ENCODE results near the gene MEDAG.
A peak's percentile ranks its signal among the peaks of the same experiment; 100 is the strongest.

MEDAG gene

GRCh38 chr13:30936971-30937370, 30.9 kb downstream of the MEDAG start:
- Mint-ChIP-seq H3K4me3 (no peak overlapping the region), H3K9me3 (peaks cover 5% of the 10 kb centered on the region), H3K36me3 (no peaks in the 10 kb centered on the region), H3K27ac (no peak overlapping the region), H3K4me1 (no peaks in the 10 kb centered on the region)
- no peak for ATAC-seq
- DNase-seq (ENCODE audit: low spot score in 2 of 2), result peak in 1 of 2 donors; percentile 41

GRCh38 chr13:30943881-30944280, 37.8 kb downstream of the MEDAG start:
- Mint-ChIP-seq H3K27ac (no peak overlapping the region), H3K9me3 (peaks cover 5% of the 10 kb centered on the region), H3K4me3 (no peak overlapping the region), H3K4me1 (no peaks in the 10 kb centered on the region), H3K36me3 (no peaks in the 10 kb centered on the region)
- ATAC-seq (no peak), DNase-seq (ENCODE audit: low spot score in 2 of 2) (no peak)

- no peaks in the 10 kb centered on the region for H3K36me3 Mint-ChIP-seq
- no peak overlapping the region for H3K4me3 Mint-ChIP-seq
- H3K9me3 Mint-ChIP-seq, result peaks cover 13% of the 10 kb centered on the region
- H3K27ac Mint-ChIP-seq, result no peak overlapping the region
- ATAC-seq, result no peak
- no peak for DNase-seq (ENCODE audit: low spot score in 2 of 2)
- H3K4me1 Mint-ChIP-seq, result no peaks in the 10 kb centered on the region
These were observed 51.3 kb downstream of the MEDAG start for GRCh38 chr13:30957258-30957943.

- Mint-ChIP-seq H3K27ac (no peak overlapping the region), H3K4me3 (no peak overlapping the region), H3K36me3 (no peaks in the 10 kb centered on the region), H3K9me3 (peaks cover 13% of the 10 kb centered on the region), H3K4me1 (no peaks in the 10 kb centered on the region)
- no peak for ATAC-seq
- no peak for DNase-seq (ENCODE audit: low spot score in 2 of 2)
These were observed 53.6 kb downstream of the MEDAG start for GRCh38 chr13:30959678-30960077.

- DNase-seq (ENCODE audit: low spot score in 2 of 2), result no peak
- peaks cover 10% of the 10 kb centered on the region for H3K9me3 Mint-ChIP-seq
- H3K36me3 Mint-ChIP-seq, result no peaks in the 10 kb centered on the region
- H3K4me1 Mint-ChIP-seq, result no peaks in the 10 kb centered on the region
- no peak overlapping the region for H3K4me3 Mint-ChIP-seq
- ATAC-seq, result no peak
- no peak overlapping the region for H3K27ac Mint-ChIP-seq
These were observed 57.7 kb downstream of the MEDAG start for GRCh38 chr13:30963791-30964190.

GRCh38 chr13:30965380-30965779, 59.3 kb downstream of the MEDAG start:
- no peak for DNase-seq (ENCODE audit: low spot score in 2 of 2)
- Mint-ChIP-seq H3K4me1 (no peaks in the 10 kb centered on the region), H3K4me3 (no peak overlapping the region), H3K9me3 (peaks cover 2% of the 10 kb centered on the region), H3K36me3 (no peaks in the 10 kb centered on the region), H3K27ac (no peak overlapping the region)
- ATAC-seq, result no peak

GRCh38 chr13:30966101-30966500, 60.0 kb downstream of the MEDAG start:
- Mint-ChIP-seq H3K27ac (no peak overlapping the region), H3K4me3 (no peak overlapping the region), H3K9me3 (no peaks in the 10 kb centered on the region), H3K36me3 (no peaks in the 10 kb centered on the region), H3K4me1 (no peaks in the 10 kb centered on the region)
- ATAC-seq (no peak), DNase-seq (ENCODE audit: low spot score in 2 of 2) (no peak)

GRCh38 chr13:30968846-30969245, 62.8 kb downstream of the MEDAG start:
- Mint-ChIP-seq H3K4me1 (no peaks in the 10 kb centered on the region), H3K4me3 (no peak overlapping the region), H3K36me3 (no peaks in the 10 kb centered on the region), H3K9me3 (no peaks in the 10 kb centered on the region), H3K27ac (no peak overlapping the region)
- ATAC-seq (no peak), DNase-seq (ENCODE audit: low spot score in 2 of 2) (no peak)

GRCh38 chr13:30971575-30971974, 65.5 kb downstream of the MEDAG start:
- Mint-ChIP-seq H3K27ac (no peak overlapping the region), H3K4me3 (no peak overlapping the region), H3K4me1 (no peaks in the 10 kb centered on the region), H3K9me3 (no peaks in the 10 kb centered on the region), H3K36me3 (no peaks in the 10 kb centered on the region)
- ATAC-seq (no peak), DNase-seq (ENCODE audit: low spot score in 2 of 2) (no peak)

- Mint-ChIP-seq H3K4me3 (no peak overlapping the region), H3K4me1 (no peaks in the 10 kb centered on the region), H3K9me3 (no peaks in the 10 kb centered on the region), H3K36me3 (no peaks in the 10 kb centered on the region), H3K27ac (no peak overlapping the region)
- DNase-seq (ENCODE audit: low spot score in 2 of 2), result no peak
- no peak for ATAC-seq
These were observed 66.9 kb downstream of the MEDAG start for GRCh38 chr13:30972888-30973377.

GRCh38 chr13:30974350-30974749, 68.3 kb downstream of the MEDAG start:
- Mint-ChIP-seq H3K4me1 (no peaks in the 10 kb centered on the region), H3K9me3 (no peaks in the 10 kb centered on the region), H3K36me3 (no peaks in the 10 kb centered on the region), H3K27ac (no peak overlapping the region), H3K4me3 (no peak overlapping the region)
- ATAC-seq, result no peak
- peak in 1 of 2 donors; percentile 28 for DNase-seq (ENCODE audit: low spot score in 2 of 2)

Data from stimulated activated effector memory CD8-positive, alpha-beta T cell treated with anti-CD3 and anti-CD28 coated beads, Interleukin-12 subunit alpha, Interleukin-12 subunit beta, amount 100 ng/mL, for 72 hours (primary cell).